HFFc6 (cell line): ENCODE results near the gene HEMGN. TPM values are rescaled to one million over a fixed set of nuclear protein-coding genes. Genes with fewer than 3 reads are reported as not detected.

ENCODE experiments used
- DNase-seq: peaks from one replicate; pipeline ENCODE4 v3.0.0-alpha.2; 2018
- H3K27ac Mint-ChIP-seq: 2 replicates; pipeline ENCODE4 v1.8.0; 2020; ENCODE audit warnings: mild to moderate bottlenecking, mixed read lengths
- H3K27me3 Mint-ChIP-seq: 2 replicates; pipeline ENCODE4 v1.8.0; 2021; ENCODE audit warnings: mild to moderate bottlenecking, moderate library complexity, mixed read lengths; ENCODE audit not compliant: insufficient read depth
- H3K36me3 Mint-ChIP-seq: 2 replicates; pipeline ENCODE4 v1.8.0; 2021; ENCODE audit warnings: low read depth, mixed read lengths
- H3K4me1 Mint-ChIP-seq: 2 replicates; pipeline ENCODE4 v1.8.0; 2020; ENCODE audit warnings: low read depth, mixed read lengths
- H3K4me3 Mint-ChIP-seq: 2 replicates; pipeline ENCODE4 v1.8.0; 2020; ENCODE audit warnings: mild to moderate bottlenecking, moderate library complexity, mixed read lengths
- H3K9me3 Mint-ChIP-seq: 2 replicates; pipeline ENCODE4 v1.8.0; 2020; ENCODE audit warnings: mild to moderate bottlenecking, mixed read lengths
- total RNA-seq, 6 experiments: library from RNA; stranded (reverse); fragmentation: NEBNext Ultra II Directional; extraction: Animal tissue kit (Norgen Biotek cat#: 25700); gene quantifications; 2 replicates in 1 of 6; 3 replicates in 5 of 6; pipeline ENCODE4 v1.2.3, GENCODE V29; 2021
- TF ChIP-seq, protein P1 (sequence below): fragments of 200-600 bp; sonication (generic); IDR thresholded peaks from 2 replicates; pipeline ENCODE4 v1.5.0; 2021; ENCODE audit warnings: antibody characterized with exemption, mild to moderate bottlenecking

HEMGN gene
- total RNA-seq, 6 experiments from 2014 or later: not detected

GRCh38 chr9:97923529-97924108, 14.4 kb downstream of the HEMGN start:
- Mint-ChIP-seq H3K27me3 (peaks cover 12% of the 10 kb centered on the region), H3K27ac (peak overlapping the region; percentile 51), H3K4me1 (peaks cover 44% of the 10 kb centered on the region), H3K4me3 (peak overlapping the region; percentile 81), H3K36me3 (peaks cover 6% of the 10 kb centered on the region), H3K9me3 (no peaks in the 10 kb centered on the region)
- DNase-seq: peak; percentile 74
- TF ChIP-seq, protein P1, sequence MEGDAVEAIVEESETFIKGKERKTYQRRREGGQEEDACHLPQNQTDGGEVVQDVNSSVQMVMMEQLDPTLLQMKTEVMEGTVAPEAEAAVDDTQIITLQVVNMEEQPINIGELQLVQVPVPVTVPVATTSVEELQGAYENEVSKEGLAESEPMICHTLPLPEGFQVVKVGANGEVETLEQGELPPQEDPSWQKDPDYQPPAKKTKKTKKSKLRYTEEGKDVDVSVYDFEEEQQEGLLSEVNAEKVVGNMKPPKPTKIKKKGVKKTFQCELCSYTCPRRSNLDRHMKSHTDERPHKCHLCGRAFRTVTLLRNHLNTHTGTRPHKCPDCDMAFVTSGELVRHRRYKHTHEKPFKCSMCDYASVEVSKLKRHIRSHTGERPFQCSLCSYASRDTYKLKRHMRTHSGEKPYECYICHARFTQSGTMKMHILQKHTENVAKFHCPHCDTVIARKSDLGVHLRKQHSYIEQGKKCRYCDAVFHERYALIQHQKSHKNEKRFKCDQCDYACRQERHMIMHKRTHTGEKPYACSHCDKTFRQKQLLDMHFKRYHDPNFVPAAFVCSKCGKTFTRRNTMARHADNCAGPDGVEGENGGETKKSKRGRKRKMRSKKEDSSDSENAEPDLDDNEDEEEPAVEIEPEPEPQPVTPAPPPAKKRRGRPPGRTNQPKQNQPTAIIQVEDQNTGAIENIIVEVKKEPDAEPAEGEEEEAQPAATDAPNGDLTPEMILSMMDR: peak; percentile 92

DNA sequence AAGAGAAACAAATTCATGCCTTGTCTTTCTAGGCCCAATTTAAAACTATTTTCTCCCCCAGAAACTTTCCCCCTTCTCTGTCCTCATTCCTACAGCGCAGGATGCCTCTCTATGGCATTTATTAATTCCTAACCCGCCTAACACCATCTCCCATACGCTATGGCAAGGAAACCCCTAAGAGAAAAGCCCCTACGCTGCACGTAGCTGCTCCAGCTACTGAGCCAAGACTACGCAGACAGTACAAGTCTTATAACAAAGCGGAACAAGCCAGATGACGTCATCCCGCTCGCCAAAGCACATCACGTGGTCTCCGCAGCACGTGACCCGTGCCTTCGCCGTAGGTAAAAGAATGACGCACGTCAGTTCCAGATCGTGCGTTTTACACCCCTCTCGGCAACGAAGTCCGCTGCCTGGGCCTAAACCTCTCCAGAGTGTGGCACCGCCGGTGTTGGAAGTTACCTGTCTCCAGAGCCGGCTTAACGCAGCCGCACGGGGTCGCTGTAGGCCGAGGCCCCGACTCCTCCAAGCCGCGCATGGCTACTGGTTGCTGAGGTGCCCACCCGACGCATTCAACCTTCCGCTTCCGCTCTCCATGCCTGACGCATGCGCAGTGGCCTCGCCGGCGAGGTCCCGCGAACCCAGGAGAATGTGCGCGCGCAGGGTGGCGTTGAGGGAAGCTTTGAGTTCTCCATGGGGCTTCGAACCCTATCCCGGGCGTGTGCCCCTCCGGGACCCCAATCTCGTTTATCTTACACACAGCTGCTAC, 15.8 kb downstream of the HEMGN start, which contains the start of gene TRMO:
Gene TRMO (minus strand): TSS at position 542 of the 766 bp plus-strand sequence. CDS start 7 bp downstream, at position 535.
- H3K27me3 Mint-ChIP-seq: peaks cover 12% of the 10 kb centered on the region
- TF ChIP-seq, protein P1: peak; percentile 83
- H3K9me3 Mint-ChIP-seq: no peaks in the 10 kb centered on the region
- H3K27ac Mint-ChIP-seq: peak within 1 kb of the TSS; percentile 98
- peak within 1 kb of the TSS; percentile 95 for H3K4me3 Mint-ChIP-seq
- H3K4me1 Mint-ChIP-seq: peaks cover 46% of the 10 kb centered on the region
- peaks cover 6% of the 10 kb centered on the region for H3K36me3 Mint-ChIP-seq
- DNase-seq: peak; percentile 95

DNA sequence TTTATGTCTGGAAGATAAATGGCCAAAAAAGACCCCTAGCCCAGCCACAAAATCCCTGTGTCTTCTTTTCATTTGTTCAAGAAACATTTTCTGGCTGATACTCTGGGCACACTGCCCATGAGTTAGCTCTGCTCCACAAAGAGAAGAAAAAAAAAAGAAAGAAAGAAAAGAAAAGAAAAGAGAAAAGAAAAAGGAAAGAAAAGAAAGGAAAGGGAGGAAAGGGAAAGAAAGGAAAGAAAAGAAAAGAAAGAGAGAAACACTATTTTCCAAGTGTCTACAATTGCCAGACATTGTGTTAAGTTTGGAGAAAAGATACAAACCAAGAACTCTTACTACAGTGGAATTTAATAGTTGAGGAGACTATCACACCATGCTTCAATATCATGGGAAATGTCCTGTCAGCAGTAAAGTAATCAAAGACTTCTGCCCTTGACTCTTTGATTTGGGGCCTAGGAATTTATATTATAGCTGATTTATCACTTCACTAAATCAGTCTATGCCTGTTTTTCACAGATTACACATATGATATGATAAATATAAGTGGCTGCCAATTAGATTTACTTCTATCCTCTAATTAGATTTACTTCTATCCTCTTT, 18.7 kb downstream of the HEMGN start:
- Mint-ChIP-seq H3K27ac (peak overlapping the region; percentile 11), H3K4me3 (no peak overlapping the region), H3K4me1 (peaks cover 52% of the 10 kb centered on the region), H3K9me3 (no peaks in the 10 kb centered on the region), H3K36me3 (peaks cover 15% of the 10 kb centered on the region), H3K27me3 (peaks cover 3% of the 10 kb centered on the region; the same call in 1 of the 2 replicates)
- DNase-seq: no peak
- TF ChIP-seq, protein P1: no peak

GRCh38 chr9:97918611-97919010, 19.4 kb downstream of the HEMGN start:
- Mint-ChIP-seq H3K4me3 (no peak overlapping the region), H3K27ac (no peak overlapping the region; the same call in 1 of the 2 replicates), H3K4me1 (peaks cover 45% of the 10 kb centered on the region), H3K27me3 (peaks cover 3% of the 10 kb centered on the region; the same call in 1 of the 2 replicates), H3K9me3 (no peaks in the 10 kb centered on the region), H3K36me3 (peaks cover 15% of the 10 kb centered on the region)
- DNase-seq: no peak
- TF ChIP-seq, protein P1: no peak

DNA sequence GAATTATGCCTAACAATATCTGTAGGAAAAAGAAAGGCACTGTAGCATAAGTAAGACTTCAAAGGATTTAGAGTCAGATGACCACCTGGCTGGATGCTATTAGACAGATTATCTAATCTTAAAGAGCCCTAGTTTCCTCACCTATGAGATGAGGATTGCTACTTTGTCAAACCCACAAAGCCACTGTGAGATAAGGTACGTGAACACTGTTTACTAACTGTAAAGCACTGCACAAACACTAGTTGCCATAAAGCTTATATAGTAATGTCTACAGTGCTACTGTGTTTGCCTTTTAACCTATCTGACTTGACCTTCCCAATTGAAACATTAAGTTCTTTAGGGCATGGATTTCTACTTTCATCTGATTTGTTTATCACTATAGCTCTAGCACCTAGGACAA, 26.0 kb downstream of the HEMGN start:
- Mint-ChIP-seq H3K4me1 (peaks cover 11% of the 10 kb centered on the region), H3K27me3 (no peaks in the 10 kb centered on the region)
- TF ChIP-seq, protein P1: no peak

More for the DNA sequence above, 26.0 kb downstream of the HEMGN start:
- no peak overlapping the region for H3K27ac Mint-ChIP-seq
- H3K36me3 Mint-ChIP-seq: peaks cover 21% of the 10 kb centered on the region
- H3K9me3 Mint-ChIP-seq: no peaks in the 10 kb centered on the region
- no peak overlapping the region for H3K4me3 Mint-ChIP-seq
- DNase-seq: no peak
